Measurements from ENCODE around the gene COL7A1.
A peak's percentile ranks its signal among the peaks of the same experiment; 100 is the strongest.

The COL7A1 gene

GRCh38 chr3:48595075-48595525 lies at the start of gene COL7A1:
COL7A1 (minus strand) TSS chr3:48595329; CDS start chr3:48595159, 170 bp downstream.
- DNase-seq (ENCODE audit: low read depth, low spot score): no peak

GRCh38 chr3:48642605-48643004 lies 47.5 kb upstream of the COL7A1 start:
- no peak for DNase-seq (ENCODE audit: low read depth, low spot score)

GRCh38 chr3:48641396-48641795 lies 46.3 kb upstream of the COL7A1 start:
- no peak for DNase-seq (ENCODE audit: low read depth, low spot score)

GRCh38 chr3:48639944-48640606 lies 44.9 kb upstream of the COL7A1 start:
- no peak for DNase-seq (ENCODE audit: low read depth, low spot score)

GRCh38 chr3:48637305-48637704 lies 42.2 kb upstream of the COL7A1 start:
- no peak for DNase-seq (ENCODE audit: low read depth, low spot score)

GRCh38 chr3:48636149-48636655 lies 41.1 kb upstream of the COL7A1 start:
- DNase-seq (ENCODE audit: low read depth, low spot score): no peak

- DNase-seq (ENCODE audit: low read depth, low spot score): peak; percentile 85
Measured at GRCh38 chr3:48635222-48636021, 40.3 kb upstream of the COL7A1 start, which contains the start of gene SLC26A6. SLC26A6 (minus strand) TSS chr3:48635461; CDS start chr3:48635393, 68 bp downstream.

- DNase-seq (ENCODE audit: low read depth, low spot score): no peak
Measured at GRCh38 chr3:48634661-48635221, 39.6 kb upstream of the COL7A1 start.

GRCh38 chr3:48633743-48634142 lies 38.6 kb upstream of the COL7A1 start:
- DNase-seq (ENCODE audit: low read depth, low spot score): no peak

- no peak for DNase-seq (ENCODE audit: low read depth, low spot score)
Measured at GRCh38 chr3:48633256-48633655, 38.1 kb upstream of the COL7A1 start.

GRCh38 chr3:48631516-48632448 lies 36.7 kb upstream of the COL7A1 start:
- DNase-seq (ENCODE audit: low read depth, low spot score): no peak

- DNase-seq (ENCODE audit: low read depth, low spot score): no peak
Measured at GRCh38 chr3:48630833-48631232, 35.7 kb upstream of the COL7A1 start.

- DNase-seq (ENCODE audit: low read depth, low spot score): no peak
Measured at GRCh38 chr3:48630407-48630806, 35.3 kb upstream of the COL7A1 start.

- DNase-seq (ENCODE audit: low read depth, low spot score): no peak
Measured at GRCh38 chr3:48629894-48630293, 34.8 kb upstream of the COL7A1 start.

GRCh38 chr3:48628277-48629017 lies 33.3 kb upstream of the COL7A1 start:
- DNase-seq (ENCODE audit: low read depth, low spot score): no peak

GRCh38 chr3:48625600-48625999 lies 30.5 kb upstream of the COL7A1 start:
- no peak for DNase-seq (ENCODE audit: low read depth, low spot score)

GRCh38 chr3:48624767-48625166 lies 29.6 kb upstream of the COL7A1 start:
- DNase-seq (ENCODE audit: low read depth, low spot score): no peak

- no peak for DNase-seq (ENCODE audit: low read depth, low spot score)
Measured at GRCh38 chr3:48623851-48624547, 28.9 kb upstream of the COL7A1 start.

GRCh38 chr3:48621461-48621869 lies 26.3 kb upstream of the COL7A1 start, which contains the start of gene TMEM89:
TMEM89 (minus strand) TSS chr3:48621769; CDS start chr3:48621756, 13 bp downstream.
- no peak for DNase-seq (ENCODE audit: low read depth, low spot score)
